ENCODE data around the gene LRMDA.

- TF ChIP-seq CTCF (conservative IDR thresholded peaks at IDR 0.05; ENCODE audit: low read depth, low read length) = no peak
- no peak for TF ChIP-seq EZH2 (IDR thresholded peaks at IDR 0.05; ENCODE audit: borderline replicate concordance, low read depth, low read length, poor library complexity, severe bottlenecking)
Measured at GRCh38 chr10:76479103-76479790, 1047.8 kb downstream of the LRMDA start.
